Loucy (cell line): ENCODE data around the gene SORCS1.

Source experiments
- EZH2phosphoT487 ChIP-seq: fragments of 200-600 bp; IDR thresholded peaks from 2 replicates; pipeline ENCODE4 v1.6.1; 2018; ENCODE audit warnings: antibody characterized with exemption, mild to moderate bottlenecking, moderate library complexity, borderline replicate concordance
- TF ChIP-seq, protein P1 (sequence below): fragments of 200-600 bp; sonication (generic); conservative IDR thresholded peaks from 2 replicates; pipeline ENCODE4 v1.5.1; 2014; ENCODE audit warnings: mild to moderate bottlenecking, antibody characterized with exemption, low read length

DNA sequence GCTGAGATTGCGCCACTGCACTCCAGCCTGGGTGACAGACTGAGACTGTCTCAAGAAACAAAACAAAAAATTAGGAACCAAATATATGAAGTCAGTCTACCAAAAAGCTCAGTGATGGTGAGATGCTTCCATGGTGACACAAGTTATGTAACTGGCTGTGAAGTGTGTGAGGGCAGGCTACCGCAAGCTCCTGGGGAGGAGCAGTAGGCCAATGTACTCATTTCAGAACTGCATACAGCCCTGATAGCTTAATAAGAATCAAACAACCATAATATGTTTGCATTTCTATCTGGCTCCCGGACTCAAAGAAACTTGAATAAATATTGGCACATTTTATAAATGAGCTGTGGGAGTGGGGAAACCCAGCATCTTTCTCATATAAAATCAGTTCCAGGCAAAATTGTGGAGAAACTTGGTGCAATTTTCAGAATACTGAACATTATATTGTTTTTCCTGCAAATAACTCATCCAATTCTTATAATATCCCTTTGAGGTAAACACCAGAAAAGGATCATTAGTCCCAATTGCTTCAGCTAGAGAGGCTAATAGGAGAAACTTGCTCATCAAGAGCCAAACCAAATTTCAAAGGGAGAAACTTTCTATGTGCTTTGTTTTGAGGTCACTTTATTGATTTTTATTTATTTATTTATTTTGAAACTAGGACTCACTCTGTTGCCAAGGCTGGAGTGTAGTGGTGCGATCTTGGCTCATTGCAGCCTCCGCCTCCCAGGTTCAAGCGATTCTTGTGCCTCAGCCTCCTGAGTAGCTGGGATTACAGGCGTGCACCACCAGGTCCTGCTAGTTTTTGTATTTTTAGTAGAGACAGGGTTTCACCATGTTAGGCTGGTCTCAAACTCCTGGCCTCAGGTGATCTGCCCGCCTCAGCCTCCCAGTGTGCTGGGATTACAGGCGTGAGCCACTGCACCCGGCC is 127.0 kb downstream of the SORCS1 start:
- TF ChIP-seq, protein P1, sequence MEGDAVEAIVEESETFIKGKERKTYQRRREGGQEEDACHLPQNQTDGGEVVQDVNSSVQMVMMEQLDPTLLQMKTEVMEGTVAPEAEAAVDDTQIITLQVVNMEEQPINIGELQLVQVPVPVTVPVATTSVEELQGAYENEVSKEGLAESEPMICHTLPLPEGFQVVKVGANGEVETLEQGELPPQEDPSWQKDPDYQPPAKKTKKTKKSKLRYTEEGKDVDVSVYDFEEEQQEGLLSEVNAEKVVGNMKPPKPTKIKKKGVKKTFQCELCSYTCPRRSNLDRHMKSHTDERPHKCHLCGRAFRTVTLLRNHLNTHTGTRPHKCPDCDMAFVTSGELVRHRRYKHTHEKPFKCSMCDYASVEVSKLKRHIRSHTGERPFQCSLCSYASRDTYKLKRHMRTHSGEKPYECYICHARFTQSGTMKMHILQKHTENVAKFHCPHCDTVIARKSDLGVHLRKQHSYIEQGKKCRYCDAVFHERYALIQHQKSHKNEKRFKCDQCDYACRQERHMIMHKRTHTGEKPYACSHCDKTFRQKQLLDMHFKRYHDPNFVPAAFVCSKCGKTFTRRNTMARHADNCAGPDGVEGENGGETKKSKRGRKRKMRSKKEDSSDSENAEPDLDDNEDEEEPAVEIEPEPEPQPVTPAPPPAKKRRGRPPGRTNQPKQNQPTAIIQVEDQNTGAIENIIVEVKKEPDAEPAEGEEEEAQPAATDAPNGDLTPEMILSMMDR, result no peak
- TF ChIP-seq EZH2phosphoT487, result no peak
